ENCODE results near the gene GPR179.
"Not testable (repeated sequence)": the region's sequence is repeated elsewhere in the genome, so short reads cannot be mapped to it uniquely, and the experiment has no call there.

GPR179 gene

GRCh38 chr17:38288217-38288827, 55.4 kb downstream of the GPR179 start:
- not testable (repeated sequence) for FAIRE-seq; DNase-seq (ENCODE audit: insufficient read length, low spot score)
- TF ChIP-seq, protein P1, sequence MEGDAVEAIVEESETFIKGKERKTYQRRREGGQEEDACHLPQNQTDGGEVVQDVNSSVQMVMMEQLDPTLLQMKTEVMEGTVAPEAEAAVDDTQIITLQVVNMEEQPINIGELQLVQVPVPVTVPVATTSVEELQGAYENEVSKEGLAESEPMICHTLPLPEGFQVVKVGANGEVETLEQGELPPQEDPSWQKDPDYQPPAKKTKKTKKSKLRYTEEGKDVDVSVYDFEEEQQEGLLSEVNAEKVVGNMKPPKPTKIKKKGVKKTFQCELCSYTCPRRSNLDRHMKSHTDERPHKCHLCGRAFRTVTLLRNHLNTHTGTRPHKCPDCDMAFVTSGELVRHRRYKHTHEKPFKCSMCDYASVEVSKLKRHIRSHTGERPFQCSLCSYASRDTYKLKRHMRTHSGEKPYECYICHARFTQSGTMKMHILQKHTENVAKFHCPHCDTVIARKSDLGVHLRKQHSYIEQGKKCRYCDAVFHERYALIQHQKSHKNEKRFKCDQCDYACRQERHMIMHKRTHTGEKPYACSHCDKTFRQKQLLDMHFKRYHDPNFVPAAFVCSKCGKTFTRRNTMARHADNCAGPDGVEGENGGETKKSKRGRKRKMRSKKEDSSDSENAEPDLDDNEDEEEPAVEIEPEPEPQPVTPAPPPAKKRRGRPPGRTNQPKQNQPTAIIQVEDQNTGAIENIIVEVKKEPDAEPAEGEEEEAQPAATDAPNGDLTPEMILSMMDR (IDR thresholded peaks at IDR 0.05; ENCODE audit: insufficient read depth, missing control alignments): peak; percentile 24

DNA sequence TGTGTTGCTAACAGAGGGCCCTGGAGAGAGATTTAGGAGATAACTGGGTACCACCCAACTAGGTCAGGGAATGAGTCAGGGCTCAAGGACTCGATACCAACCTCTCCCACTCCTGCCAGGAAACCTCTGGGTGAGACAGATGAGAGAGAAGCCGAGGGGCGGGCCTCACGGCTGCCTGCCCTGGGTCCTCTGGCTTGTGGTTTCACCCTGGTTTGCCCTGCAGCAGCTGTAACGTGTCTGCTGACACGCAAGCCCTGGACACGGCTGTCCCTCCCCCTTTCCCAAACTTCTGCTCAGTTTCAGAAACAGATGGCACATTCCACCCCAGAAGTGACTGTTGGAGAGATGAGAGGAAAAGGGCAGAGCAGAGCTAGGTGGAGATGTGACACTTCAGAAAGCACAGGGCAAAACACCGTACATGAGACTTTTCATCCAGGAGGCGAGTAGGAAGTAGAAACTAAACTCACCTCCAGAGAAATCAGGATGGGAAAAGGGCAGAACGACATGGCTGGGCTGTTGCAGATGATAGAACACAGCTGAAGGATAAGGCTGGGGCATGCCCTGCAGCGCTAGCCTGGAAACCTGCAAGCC, 57.2 kb downstream of the GPR179 start:
- FAIRE-seq; DNase-seq (ENCODE audit: insufficient read length, low spot score): not testable (repeated sequence)

- not testable (repeated sequence) for FAIRE-seq; DNase-seq (ENCODE audit: insufficient read length, low spot score)
Measured at GRCh38 chr17:38285994-38286393, 57.8 kb downstream of the GPR179 start.

All from D721Med (cell line).